GM18870 (cell line): Measurements from ENCODE around the gene ITGA3.
"Not testable (repeated sequence)": the region's sequence is repeated elsewhere in the genome, so short reads cannot be mapped to it uniquely, and the experiment has no call there.

Experiments used
- ATAC-seq: cut with Tn5 transposase; IDR thresholded peaks from one replicate; pipeline ENCODE4 v1.9.1; 2021; ENCODE audit warnings: moderate library complexity; ENCODE audit not compliant: unreplicated experiment

Gene ITGA3

DNA sequence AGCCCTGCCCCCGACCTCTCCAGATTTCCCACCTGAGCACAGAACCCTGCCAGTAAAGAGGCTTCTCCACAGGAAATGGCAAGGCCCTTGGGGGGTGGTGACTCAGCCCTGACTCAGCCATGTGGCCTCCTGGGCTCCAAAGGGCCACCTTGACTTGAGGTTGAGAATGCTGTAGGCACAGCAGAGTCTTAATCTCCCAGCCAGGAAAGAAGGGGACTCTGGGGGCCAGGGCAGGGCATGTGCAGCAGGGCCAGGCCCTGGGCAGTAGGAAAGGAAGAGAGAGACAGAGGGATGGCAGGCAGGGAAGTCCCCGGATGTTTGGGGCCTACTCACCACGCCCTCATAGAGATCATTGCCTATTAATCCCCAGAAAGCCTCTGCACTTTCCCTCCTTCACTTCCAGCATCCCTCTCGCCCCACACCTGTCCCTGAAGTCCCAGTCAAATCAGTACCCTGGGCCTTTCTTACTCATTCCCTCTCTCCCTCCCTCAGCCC lies 4.8 kb upstream of the ITGA3 start:
- no peak for ATAC-seq

DNA sequence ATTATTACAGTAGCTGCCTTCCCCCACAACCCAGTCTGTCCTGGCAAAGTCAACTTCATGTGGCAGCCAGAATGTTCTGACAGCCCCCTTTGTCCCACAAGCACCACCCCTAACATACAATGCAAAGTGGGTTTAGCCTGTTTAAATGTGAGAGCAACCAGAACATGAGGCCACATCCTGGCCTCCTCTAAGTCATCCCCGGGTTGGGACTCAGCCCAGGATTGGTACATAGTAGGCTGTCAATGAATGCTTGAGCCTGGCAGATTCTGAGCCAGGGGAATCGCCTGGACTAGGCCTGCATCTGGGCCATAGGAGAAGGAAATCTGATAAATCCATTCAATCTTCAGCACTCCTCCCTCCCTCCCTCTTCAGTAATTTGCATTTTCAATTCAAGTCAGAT lies 4.3 kb upstream of the ITGA3 start:
- no peak for ATAC-seq

DNA sequence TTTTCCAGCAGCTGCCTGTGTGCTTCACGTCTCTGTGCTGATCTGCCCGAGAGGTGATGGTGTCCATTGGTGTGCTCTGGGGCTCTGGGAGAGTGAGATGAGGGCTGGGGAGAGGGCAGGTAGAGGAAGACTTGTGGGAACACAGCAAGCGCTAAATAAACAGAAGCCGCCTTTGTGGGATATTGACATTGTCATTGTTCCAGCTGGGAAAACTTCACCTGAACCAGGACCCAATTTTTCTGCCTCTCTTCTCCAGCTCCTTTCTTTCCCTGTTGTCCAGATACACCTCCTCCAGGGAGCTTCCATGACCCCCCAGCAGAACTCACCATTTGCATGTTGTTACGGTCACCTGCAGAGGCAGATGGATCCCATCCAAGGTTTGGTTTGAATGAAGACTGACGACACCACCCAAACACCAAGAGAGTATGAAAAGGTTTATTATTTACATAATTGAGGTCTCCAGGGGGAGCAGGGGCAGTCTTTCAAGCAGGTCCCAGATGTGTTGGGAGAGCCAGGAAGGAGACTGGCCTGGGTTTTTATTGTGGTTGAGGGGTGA lies 3.6 kb upstream of the ITGA3 start:
- no peak for ATAC-seq

DNA sequence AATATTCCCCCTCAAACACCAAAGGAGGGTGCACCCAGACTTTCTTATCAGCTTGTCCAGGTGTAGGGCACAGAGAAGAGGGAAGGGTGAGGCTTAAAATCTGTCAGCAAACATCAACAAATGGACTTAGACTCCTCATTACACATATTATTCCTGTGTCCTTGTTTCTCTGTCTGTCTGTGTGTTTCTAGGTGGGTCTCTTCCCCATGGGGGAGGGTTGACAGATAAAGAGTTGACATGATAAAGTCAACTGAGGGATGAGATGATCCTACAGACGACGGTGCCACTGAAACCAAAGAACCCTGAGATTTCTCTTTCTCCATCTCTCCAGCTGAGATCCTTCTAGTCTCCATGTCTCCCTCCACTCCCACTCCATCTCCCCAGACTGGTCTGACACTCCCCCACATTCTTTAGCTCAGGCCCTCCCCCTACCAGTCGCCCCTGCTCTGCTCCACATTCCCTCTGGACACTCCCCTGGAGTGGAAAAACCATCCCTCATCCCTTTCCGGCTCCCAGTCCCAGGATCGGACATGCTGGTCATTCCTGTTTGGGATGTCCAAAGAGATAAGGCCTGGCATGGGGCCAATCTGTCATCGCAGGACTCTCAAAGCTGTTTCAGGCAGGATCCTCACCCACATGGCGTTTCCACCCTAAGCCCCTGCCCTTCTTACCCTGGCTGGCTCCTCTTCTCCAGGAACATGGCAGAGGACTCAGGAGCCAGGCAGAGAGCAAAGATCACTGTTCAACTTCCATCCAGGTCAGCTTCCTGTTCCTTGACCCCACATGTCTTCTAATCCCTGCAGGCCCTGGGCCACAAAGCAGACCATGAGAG lies 2.9 kb upstream of the ITGA3 start:
- ATAC-seq: no peak

DNA sequence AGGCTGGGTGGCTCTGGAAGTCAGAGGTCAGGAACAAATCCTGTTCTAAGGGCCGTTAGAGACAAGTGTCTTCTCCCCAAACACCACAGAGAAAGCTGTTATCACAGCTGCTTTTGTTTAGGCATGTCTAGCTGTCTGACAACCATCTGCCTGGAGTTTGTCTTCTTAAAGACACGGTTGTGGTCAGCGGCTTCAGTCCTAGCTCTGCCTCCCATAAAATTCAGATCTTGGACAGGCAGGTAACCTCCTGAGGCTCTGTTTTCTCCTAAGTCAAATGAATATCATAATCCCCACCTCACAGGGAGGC lies 2.3 kb upstream of the ITGA3 start:
- no peak for ATAC-seq

DNA sequence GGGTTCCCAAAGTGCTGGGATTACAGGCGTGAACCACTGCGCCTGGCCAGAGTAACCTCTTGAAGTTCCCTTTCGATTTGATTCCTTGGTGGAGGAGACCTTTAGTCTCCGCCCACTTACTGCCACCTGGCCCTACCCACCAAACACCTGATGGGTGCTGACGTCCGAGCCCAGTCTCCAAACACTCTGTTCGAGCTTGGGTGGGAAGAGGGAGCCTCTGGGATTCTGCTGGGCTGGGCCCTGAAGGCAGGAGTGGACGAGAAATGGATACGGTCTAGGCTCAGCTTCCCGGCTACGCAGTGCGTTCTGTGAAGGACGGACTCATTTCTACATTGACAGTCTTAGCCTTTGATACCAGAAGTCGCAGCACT lies 870 bp upstream of the ITGA3 start:
- ATAC-seq: no peak

DNA sequence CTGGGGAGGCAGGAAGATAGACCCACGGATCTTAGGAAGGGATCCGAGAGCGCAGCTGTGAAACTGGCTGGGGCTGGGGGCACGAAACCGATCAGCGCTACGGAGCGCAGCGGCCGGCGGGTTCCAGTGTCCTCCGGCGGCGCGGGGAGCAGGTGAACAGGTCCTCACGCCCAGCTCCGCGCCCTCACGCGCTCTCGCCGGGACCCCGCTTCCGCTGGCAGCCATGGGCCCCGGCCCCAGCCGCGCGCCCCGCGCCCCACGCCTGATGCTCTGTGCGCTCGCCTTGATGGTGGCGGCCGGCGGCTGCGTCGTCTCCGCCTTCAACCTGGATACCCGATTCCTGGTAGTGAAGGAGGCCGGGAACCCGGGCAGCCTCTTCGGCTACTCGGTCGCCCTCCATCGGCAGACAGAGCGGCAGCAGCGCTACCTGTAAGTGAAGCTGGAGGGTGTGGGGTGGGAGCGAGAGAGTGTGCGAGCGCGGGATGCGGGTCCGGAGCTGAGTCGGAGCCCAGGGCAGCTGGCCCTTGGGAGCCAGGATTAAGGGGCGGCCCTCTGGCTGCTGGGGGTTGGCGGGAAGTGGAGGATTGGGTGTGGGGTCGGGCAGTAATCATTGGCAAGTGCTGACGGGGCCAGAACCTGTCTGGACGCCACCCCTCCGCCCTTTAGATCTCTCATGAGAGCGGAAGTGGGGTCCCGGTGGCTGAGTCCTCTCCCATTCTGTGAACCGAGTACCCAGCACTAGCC lies 479 bp downstream of the ITGA3 start:
- ATAC-seq: no peak

DNA sequence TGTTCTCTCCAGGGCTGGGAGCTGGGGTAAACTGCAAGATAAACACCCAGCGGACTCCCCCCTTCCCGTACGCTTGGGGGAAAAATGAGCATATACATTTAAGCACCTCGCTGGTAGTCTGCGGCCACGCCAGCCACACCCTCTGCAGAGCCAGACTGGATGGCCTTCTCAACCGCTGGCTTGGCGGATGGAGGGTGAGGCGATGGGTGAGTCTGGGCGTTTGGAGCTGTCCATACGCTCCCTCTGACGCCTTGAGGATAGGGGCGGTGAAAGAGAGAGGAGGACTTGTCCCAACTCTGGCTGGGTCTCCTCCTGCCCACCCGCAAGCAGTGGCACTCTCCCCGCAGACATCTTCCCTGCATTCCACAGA lies 1.0 kb downstream of the ITGA3 start:
- ATAC-seq: no peak

DNA sequence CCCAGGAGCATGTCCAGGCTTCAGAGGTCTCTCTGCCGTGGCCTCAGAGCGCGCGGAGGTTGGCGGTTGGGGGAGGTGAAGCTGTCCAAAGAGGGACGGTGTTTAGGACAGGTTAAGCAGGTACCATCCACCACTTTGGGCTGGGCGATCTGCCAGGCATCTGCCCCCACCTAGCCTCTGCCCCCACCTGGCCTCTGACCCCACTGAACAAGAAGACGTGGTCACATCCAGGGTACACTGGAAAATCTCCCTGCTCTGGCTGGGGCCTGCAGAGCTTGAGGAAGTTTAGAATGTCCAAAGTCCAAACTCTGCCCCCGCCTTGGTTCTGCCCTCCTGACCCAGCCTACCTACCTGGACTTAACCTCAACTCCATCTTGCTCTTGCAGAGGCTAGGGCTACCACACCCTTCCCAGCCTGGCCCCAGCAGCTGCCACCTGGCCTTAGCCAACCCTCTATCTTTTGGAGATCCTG lies 1.6 kb downstream of the ITGA3 start:
- ATAC-seq: no peak

DNA sequence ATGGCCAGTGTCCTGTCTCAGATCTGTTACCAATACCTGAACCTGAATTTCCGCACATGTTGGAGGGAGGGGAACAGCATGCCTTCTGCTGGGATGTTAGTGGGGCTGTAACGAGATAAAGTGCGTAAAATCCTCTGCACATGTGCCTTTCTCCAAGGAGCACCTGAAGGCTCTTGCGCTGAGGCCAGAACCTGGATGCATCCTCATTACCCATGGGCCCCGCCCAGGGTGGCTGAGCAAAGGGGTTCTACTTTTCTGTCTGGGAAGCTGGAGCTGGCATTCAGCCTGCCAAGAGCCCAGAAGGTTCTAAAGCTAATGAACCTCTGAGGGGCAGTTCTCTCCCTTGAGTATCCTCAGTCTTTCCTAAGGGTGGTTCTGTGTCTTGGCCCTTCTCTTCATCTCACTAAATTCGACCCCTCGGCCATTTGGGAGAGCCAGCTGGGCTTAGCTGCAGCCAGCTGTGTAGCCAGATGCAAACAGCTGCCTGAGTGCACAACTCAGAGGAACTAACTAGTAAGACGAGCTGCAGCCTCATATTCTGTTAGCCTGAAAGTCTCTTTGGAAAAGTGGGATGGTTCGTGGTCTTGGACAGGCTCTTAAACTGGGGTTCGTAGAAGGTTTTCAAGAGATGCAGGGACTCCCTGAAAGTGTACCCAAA lies 2.5 kb downstream of the ITGA3 start:
- no peak for ATAC-seq

DNA sequence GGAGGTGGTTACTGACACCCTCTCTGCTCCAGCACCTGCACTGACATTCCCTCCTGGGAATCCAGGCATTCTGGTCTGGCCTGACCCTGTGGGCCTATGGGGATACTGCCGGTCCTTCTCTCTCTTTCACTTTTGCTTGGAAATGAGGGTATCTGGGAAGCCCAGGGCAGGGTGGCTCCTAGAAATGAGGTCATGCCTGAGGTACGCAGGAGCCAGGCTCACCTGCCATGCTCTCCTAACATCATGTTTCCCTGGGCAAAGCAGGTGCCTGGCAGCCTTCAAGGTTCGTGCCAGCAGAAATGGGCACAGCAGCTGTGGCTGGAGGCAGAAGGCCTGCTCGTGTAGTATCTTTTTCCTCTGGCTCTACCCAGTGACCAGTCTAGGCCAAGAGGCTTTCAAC lies 3.3 kb downstream of the ITGA3 start:
- ATAC-seq: no peak

DNA sequence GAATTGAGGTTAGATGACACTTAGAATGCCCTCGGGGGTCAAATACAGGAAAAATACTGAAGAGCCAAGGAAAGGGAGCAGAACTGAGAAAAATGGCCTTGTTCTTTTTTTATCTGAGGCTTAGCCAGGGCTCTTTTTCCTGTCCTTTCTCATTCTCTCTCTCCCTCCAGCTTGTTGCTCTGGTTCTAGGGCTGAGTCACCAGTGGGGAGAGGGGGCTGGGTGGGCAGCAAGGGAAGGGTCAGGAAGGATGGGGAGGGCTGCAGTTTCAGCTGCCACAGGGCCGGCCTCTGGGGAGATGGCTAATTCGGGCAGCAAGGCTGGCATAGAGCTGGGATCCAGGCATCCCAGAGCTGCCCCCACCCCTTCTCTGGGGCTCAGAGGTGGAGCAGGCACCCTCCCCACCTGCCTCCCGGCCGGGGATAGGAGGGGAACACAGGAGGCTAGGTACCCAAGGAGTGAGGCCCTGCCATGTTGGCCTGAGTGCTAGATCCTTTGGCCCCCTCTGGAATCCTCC lies 3.9 kb downstream of the ITGA3 start:
- no peak for ATAC-seq

DNA sequence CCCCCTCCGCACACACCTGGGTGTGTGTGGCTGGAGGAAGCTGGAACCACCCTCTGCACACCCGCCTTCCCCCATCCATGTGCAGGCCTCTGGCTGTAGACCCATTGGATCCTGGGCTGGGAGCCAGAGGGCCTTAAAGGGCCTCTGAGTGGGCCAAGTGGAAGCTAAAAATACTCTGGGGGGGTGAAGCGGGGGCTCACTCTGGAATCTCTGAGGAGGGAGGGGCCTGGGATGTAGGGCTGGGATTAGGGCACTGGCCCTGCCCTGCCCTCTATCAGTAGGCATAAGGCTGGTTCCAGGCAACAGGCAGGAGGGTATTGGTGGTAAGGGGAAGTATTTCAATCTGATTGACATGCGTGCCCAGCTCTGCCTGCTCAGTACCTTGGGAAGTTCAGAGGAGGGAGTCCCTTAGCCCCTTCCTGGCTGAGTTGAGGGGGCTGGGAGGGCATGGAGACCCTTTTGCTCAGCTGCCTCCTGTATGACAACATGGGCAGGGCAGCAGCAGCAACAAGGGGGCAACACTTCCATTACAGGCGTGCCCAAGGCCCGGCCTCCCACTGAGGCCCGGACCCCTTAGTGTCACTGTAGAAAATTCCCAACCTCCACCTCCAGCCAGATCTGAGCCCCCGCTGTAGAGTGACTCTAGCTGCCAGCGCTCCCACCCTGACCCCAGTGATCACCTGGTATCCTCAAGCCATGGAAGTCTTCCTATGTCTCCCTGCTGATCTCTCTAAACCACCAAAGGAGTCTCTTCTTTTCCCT lies 5.2 kb downstream of the ITGA3 start:
- no peak for ATAC-seq

DNA sequence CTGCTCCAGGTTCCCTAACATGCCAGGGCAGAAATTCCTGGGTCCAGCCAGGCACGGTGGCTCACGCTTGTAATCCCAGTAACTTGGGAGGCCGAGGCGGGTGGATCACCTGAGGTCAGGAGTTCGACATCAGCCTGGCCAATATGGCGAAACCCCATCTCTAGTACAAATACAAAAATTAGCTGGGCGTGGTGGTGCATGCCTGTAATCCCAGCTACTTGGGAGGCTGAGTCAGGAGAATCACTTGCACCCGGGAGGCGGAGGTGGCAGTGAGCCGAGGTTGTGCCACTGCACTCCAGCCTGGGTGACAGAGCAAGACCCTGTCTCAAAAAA lies 5.8 kb downstream of the ITGA3 start:
- not testable (repeated sequence) for ATAC-seq

DNA sequence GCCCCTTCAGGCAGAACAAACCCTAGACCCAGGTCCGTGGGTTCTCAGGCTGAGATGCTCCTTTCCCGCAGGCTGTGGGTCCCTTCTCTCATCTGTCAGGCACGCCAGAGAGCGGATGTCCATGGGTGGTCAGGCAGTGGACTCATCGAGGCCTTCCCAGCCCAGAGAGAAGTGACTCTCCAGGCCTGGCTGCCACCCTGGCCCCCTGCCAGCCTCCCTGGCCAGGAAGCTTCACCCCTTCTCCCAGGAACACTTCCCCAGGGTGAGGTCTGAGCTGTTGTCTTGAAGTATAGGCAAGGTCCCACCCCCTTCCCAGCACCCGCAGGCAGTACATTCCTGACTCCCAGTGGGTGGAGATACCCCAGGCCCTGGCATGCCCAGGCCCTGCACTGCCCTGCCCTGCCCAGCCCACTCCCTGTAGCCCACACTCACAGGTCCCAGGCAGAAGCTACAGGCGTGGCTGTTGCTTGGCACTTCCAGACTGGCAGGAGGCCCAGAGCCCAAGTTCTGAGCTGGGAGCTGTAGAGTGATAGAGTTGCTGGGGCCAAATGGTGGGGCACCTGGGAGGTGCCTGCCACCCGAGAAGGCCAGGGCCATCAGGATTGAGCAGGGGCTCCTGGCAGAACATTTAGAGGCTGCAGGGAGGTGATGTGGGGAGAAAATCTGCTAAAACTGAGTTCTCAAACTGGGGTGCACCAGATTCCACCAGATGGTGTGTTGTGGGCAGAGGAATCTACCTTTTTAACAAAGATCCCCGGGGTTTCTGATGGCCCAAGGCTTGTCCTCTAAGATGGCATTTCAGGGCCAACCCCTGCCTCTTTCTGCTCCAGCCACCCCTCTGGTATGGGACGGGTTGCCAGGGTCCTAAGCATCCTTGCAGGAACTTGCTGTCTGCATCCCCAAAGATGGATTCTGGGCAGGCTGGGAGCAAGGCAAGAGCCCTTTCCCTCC lies 6.7 kb downstream of the ITGA3 start:
- ATAC-seq: no peak

DNA sequence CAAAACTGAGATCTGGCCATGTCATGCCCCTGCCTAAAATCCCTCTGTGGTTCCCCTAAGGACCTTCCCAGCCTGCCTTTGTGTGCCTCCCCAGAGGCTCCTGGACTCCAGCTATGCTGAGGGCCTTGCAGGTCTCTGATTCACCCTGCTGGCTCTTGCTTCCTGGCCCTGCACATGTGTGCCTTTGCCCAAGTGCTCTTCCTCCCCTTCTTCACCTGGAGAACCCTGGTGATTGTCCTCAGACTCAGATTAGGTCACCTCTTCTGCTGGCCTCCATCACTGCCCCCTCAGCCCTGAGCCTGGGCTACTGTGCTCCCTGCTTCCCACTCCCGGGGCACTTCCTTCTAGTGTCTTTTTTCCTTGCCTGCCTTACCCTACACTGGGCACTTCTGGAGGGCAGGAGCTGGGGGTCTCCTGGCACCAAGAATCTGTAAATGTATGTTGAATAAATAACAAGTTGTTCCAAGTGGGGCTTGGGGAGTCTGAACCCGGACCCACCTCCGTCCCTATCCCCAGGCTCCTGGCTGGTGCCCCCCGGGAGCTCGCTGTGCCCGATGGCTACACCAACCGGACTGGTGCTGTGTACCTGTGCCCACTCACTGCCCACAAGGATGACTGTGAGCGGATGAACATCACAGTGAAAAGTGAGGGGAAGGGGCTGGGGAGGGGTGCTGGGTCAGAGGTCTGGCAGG lies 7.8 kb downstream of the ITGA3 start:
- no peak for ATAC-seq

DNA sequence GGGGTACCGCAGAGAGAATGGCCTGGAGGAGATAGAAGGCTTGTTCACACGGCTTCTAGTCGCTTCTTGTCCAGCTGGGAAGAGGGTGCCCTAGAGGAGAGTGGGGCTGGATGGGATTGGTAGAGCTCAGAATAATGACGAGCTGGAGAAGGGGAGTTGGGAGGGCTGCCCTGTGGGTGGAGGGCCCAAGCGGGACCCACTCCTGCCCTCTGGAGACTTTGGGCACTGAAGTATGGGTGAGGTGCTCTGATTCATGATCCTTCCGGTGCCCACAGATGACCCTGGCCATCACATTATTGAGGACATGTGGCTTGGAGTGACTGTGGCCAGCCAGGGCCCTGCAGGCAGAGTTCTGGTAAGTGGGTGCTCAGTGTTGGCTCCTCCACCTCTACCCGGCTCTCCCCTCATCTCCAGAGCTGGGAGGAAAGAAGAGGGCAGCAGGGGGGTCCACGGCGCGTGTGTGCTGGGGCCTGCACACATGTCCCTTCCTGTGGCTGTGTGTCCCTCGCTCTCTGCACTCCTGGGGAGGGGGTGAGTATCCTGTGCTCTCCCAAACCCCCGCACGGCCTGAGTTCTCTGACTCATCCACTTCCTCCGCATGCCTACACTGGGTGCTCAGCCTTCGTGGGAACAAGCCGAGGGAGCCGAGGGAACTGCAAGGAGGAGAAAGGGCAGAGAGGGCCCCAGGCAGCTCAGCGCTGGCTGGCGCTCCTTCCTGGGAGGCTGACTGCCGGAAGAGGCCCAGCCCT lies 8.5 kb downstream of the ITGA3 start:
- ATAC-seq: no peak

DNA sequence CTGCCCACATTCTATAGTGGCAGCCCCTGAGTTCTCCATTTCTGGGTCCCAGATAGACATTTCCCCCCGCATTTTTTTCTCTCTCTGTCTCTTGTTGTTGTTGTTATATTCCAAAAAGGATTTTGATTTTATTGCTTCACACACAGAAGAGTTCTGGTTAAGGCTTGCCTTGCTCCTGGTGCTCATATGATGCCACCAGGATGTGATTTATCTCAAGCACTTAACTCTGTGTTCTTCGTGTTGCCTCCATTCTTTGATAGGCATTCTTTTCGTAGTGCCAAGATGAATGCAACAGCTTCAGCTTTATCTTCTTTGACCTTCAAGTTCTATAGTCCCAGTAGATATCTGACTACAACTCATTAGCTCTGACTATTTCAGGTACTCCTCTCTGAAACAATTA lies 9.1 kb downstream of the ITGA3 start:
- no peak for ATAC-seq
